ENCODE data around the gene CX3CR1.

CX3CR1 gene

GRCh38 chr3:39286771-39287170 is 6.9 kb upstream of the CX3CR1 start:
- no peak for DNase-seq
- peaks cover 38% of the 10 kb centered on the region for H3K4me1 Mint-ChIP-seq
- no peak overlapping the region for H3K4me3 Mint-ChIP-seq
- H3K36me3 Mint-ChIP-seq: no peaks in the 10 kb centered on the region
- no peaks in the 10 kb centered on the region for H3K9me3 Mint-ChIP-seq
- H3K27me3 Mint-ChIP-seq: peaks cover 7% of the 10 kb centered on the region
- H3K27ac Mint-ChIP-seq: no peak overlapping the region
- CTCF ChIA-PET: interaction anchor here (1.5 to 13.4 kb wide), 11 partner anchors 13 to 287 kb away, joined by 6 to 358 read pairs (median 30); partner anchors contain the start of gene XIRP1

- Mint-ChIP-seq H3K9me3 (no peaks in the 10 kb centered on the region), H3K4me1 (peaks cover 40% of the 10 kb centered on the region), H3K27ac (no peak overlapping the region), H3K4me3 (no peak overlapping the region), H3K36me3 (no peaks in the 10 kb centered on the region), H3K27me3 (peaks cover 14% of the 10 kb centered on the region)
- no peak for DNase-seq
- CTCF ChIA-PET: interaction anchor here (9.0 to 13.4 kb wide), 2 partner anchors 96 to 182 kb away, joined by 73 to 358 read pairs; partner anchors contain the start of gene XIRP1
These were observed 5.5 kb upstream of the CX3CR1 start for GRCh38 chr3:39285332-39285731.

GRCh38 chr3:39284457-39284881 is 4.6 kb upstream of the CX3CR1 start:
- peak overlapping the region; percentile 29 for H3K27ac Mint-ChIP-seq
- no peaks in the 10 kb centered on the region for H3K36me3 Mint-ChIP-seq
- CTCF ChIA-PET: interaction anchor here (1.2 to 13.4 kb wide), 3 partner anchors 96 to 181 kb away, joined by 3 to 358 read pairs (median 73); partner anchors contain the start of gene XIRP1
- H3K27me3 Mint-ChIP-seq: peaks cover 18% of the 10 kb centered on the region
- DNase-seq: no peak
- H3K9me3 Mint-ChIP-seq: no peaks in the 10 kb centered on the region
- H3K4me1 Mint-ChIP-seq: peaks cover 39% of the 10 kb centered on the region
- H3K4me3 Mint-ChIP-seq: no peak overlapping the region

GRCh38 chr3:39282057-39282456 is 2.2 kb upstream of the CX3CR1 start:
- H3K9me3 Mint-ChIP-seq: no peaks in the 10 kb centered on the region
- DNase-seq: no peak
- H3K4me1 Mint-ChIP-seq: peaks cover 44% of the 10 kb centered on the region
- no peak overlapping the region for H3K27ac Mint-ChIP-seq
- CTCF ChIA-PET: interaction anchor here (1.2 to 2.3 kb wide), 3 partner anchors 9 to 155 kb away, joined by 3 to 19 read pairs (median 4); partner anchors contain the start of gene XIRP1
- H3K4me3 Mint-ChIP-seq: no peak overlapping the region
- H3K27me3 Mint-ChIP-seq: peaks cover 36% of the 10 kb centered on the region
- no peaks in the 10 kb centered on the region for H3K36me3 Mint-ChIP-seq

GRCh38 chr3:39281533-39281932 is 1.7 kb upstream of the CX3CR1 start:
- Mint-ChIP-seq H3K27ac (no peak overlapping the region), H3K9me3 (no peaks in the 10 kb centered on the region), H3K4me3 (no peak overlapping the region), H3K4me1 (peaks cover 49% of the 10 kb centered on the region), H3K27me3 (peaks cover 41% of the 10 kb centered on the region), H3K36me3 (no peaks in the 10 kb centered on the region)
- DNase-seq: no peak
- CTCF ChIA-PET: interaction anchor here (1.3 to 2.3 kb wide), 2 partner anchors 9 to 10 kb away, joined by 4 to 19 read pairs; no protein-coding TSS in a partner anchor

GRCh38 chr3:39280571-39280970 is 735 bp upstream of the CX3CR1 start:
- no peak for DNase-seq
- Mint-ChIP-seq H3K36me3 (no peaks in the 10 kb centered on the region), H3K27ac (no peak overlapping the region), H3K9me3 (no peaks in the 10 kb centered on the region), H3K4me3 (no peak overlapping the region), H3K27me3 (peaks cover 48% of the 10 kb centered on the region), H3K4me1 (peaks cover 57% of the 10 kb centered on the region)
- CTCF ChIA-PET: interaction anchor here (1.0 to 5.3 kb wide), 5 partner anchors 8 to 91 kb away, joined by 3 to 26 read pairs (median 5); no protein-coding TSS in a partner anchor

- H3K4me3 Mint-ChIP-seq: no peak overlapping the region
- CTCF ChIA-PET: interaction anchor here (0.8 to 5.3 kb wide), 4 partner anchors 10 to 88 kb away, joined by 3 to 26 read pairs (median 10); no protein-coding TSS in a partner anchor
- H3K4me1 Mint-ChIP-seq: peaks cover 58% of the 10 kb centered on the region
- peaks cover 60% of the 10 kb centered on the region for H3K27me3 Mint-ChIP-seq
- no peak for DNase-seq
- no peaks in the 10 kb centered on the region for H3K9me3 Mint-ChIP-seq
- no peaks in the 10 kb centered on the region for H3K36me3 Mint-ChIP-seq
- H3K27ac Mint-ChIP-seq: no peak overlapping the region
These were observed 1.3 kb downstream of the CX3CR1 start for GRCh38 chr3:39278616-39278935.

GRCh38 chr3:39277893-39278615 is 1.8 kb downstream of the CX3CR1 start:
- Mint-ChIP-seq H3K27ac (no peak overlapping the region), H3K36me3 (no peaks in the 10 kb centered on the region), H3K9me3 (no peaks in the 10 kb centered on the region), H3K4me3 (no peak overlapping the region), H3K4me1 (peaks cover 58% of the 10 kb centered on the region), H3K27me3 (peaks cover 65% of the 10 kb centered on the region)
- DNase-seq: no peak
- CTCF ChIA-PET: interaction anchor here (0.8 to 5.3 kb wide), 6 partner anchors 10 to 152 kb away, joined by 3 to 26 read pairs (median 4); no protein-coding TSS in a partner anchor

- H3K4me1 Mint-ChIP-seq: peaks cover 58% of the 10 kb centered on the region
These were observed 3.1 kb downstream of the CX3CR1 start for GRCh38 chr3:39276746-39277145.

GRCh38 chr3:39275963-39276593 is 3.8 kb downstream of the CX3CR1 start:
- H3K9me3 Mint-ChIP-seq: no peaks in the 10 kb centered on the region
- CTCF ChIA-PET: interaction anchor here (1.3 to 5.3 kb wide), 2 partner anchors 12 to 15 kb away, joined by 8 to 26 read pairs; no protein-coding TSS in a partner anchor
- H3K27ac Mint-ChIP-seq: no peak overlapping the region
- H3K4me3 Mint-ChIP-seq: no peak overlapping the region
- H3K27me3 Mint-ChIP-seq: peaks cover 60% of the 10 kb centered on the region
- DNase-seq: no peak
- H3K36me3 Mint-ChIP-seq: no peaks in the 10 kb centered on the region
- peaks cover 51% of the 10 kb centered on the region for H3K4me1 Mint-ChIP-seq

More at GRCh38 chr3:39276746-39277145, 3.1 kb downstream of the CX3CR1 start:
- H3K27ac Mint-ChIP-seq: no peak overlapping the region
- H3K4me3 Mint-ChIP-seq: no peak overlapping the region
- H3K27me3 Mint-ChIP-seq: peaks cover 66% of the 10 kb centered on the region
- CTCF ChIA-PET: interaction anchor here (0.9 to 5.3 kb wide), 5 partner anchors 12 to 151 kb away, joined by 3 to 26 read pairs (median 3); no protein-coding TSS in a partner anchor
- DNase-seq: no peak
- H3K9me3 Mint-ChIP-seq: no peaks in the 10 kb centered on the region
- H3K36me3 Mint-ChIP-seq: no peaks in the 10 kb centered on the region

GRCh38 chr3:39275052-39275451 is 4.8 kb downstream of the CX3CR1 start:
- no peaks in the 10 kb centered on the region for H3K36me3 Mint-ChIP-seq
- H3K27ac Mint-ChIP-seq: no peak overlapping the region
- peaks cover 47% of the 10 kb centered on the region for H3K4me1 Mint-ChIP-seq
- no peak for DNase-seq
- CTCF ChIA-PET: no interaction called here
- H3K27me3 Mint-ChIP-seq: peaks cover 60% of the 10 kb centered on the region
- H3K4me3 Mint-ChIP-seq: no peak overlapping the region
- H3K9me3 Mint-ChIP-seq: no peaks in the 10 kb centered on the region

GRCh38 chr3:39273119-39273518 is 6.7 kb downstream of the CX3CR1 start:
- CTCF ChIA-PET: interaction anchor here (0.7 to 1.9 kb wide), 4 partner anchors 8 to 290 kb away, joined by 3 to 6 read pairs (median 4); no protein-coding TSS in a partner anchor
- Mint-ChIP-seq H3K27ac (no peak overlapping the region), H3K4me1 (peaks cover 49% of the 10 kb centered on the region), H3K9me3 (no peaks in the 10 kb centered on the region), H3K36me3 (no peaks in the 10 kb centered on the region), H3K4me3 (no peak overlapping the region), H3K27me3 (peaks cover 62% of the 10 kb centered on the region)
- no peak for DNase-seq

GRCh38 chr3:39272191-39272590 is 7.6 kb downstream of the CX3CR1 start:
- H3K36me3 Mint-ChIP-seq: no peaks in the 10 kb centered on the region

GRCh38 chr3:39271363-39271914 is 8.4 kb downstream of the CX3CR1 start:
- no peak overlapping the region for H3K4me3 Mint-ChIP-seq
- no peaks in the 10 kb centered on the region for H3K36me3 Mint-ChIP-seq
- peaks cover 56% of the 10 kb centered on the region for H3K27me3 Mint-ChIP-seq
- no peaks in the 10 kb centered on the region for H3K9me3 Mint-ChIP-seq
- no peak for DNase-seq
- CTCF ChIA-PET: interaction anchor here (1.0 to 5.5 kb wide), 4 partner anchors 9 to 80 kb away, joined by 3 to 30 read pairs (median 4); no protein-coding TSS in a partner anchor
- H3K27ac Mint-ChIP-seq: no peak overlapping the region
- peaks cover 47% of the 10 kb centered on the region for H3K4me1 Mint-ChIP-seq

More at GRCh38 chr3:39272191-39272590, 7.6 kb downstream of the CX3CR1 start:
- Mint-ChIP-seq H3K4me3 (no peak overlapping the region), H3K27ac (no peak overlapping the region), H3K27me3 (peaks cover 61% of the 10 kb centered on the region), H3K9me3 (no peaks in the 10 kb centered on the region), H3K4me1 (peaks cover 49% of the 10 kb centered on the region)
- CTCF ChIA-PET: interaction anchor here (1.2 to 5.5 kb wide), 3 partner anchors 9 to 20 kb away, joined by 4 to 30 read pairs (median 5); no protein-coding TSS in a partner anchor
- no peak for DNase-seq
